Stimulated activated CD8-positive, alpha-beta memory T cell treated with anti-CD3 and anti-CD28 coated beads, Interleukin-12 subunit alpha, Interleukin-12 subunit beta, amount 100 ng/mL, for 4 hours (primary cell): ENCODE data around the gene CACNG6.
"Not testable (repeated sequence)": the region's sequence is repeated elsewhere in the genome, so short reads cannot be mapped to it uniquely, and the experiment has no call there.

Experiments used
- DNase-seq: peaks from one replicate; pipeline ENCODE4 v3.0.0-alpha.2; 2020; ENCODE audit warnings: low read depth

The CACNG6 gene

DNA sequence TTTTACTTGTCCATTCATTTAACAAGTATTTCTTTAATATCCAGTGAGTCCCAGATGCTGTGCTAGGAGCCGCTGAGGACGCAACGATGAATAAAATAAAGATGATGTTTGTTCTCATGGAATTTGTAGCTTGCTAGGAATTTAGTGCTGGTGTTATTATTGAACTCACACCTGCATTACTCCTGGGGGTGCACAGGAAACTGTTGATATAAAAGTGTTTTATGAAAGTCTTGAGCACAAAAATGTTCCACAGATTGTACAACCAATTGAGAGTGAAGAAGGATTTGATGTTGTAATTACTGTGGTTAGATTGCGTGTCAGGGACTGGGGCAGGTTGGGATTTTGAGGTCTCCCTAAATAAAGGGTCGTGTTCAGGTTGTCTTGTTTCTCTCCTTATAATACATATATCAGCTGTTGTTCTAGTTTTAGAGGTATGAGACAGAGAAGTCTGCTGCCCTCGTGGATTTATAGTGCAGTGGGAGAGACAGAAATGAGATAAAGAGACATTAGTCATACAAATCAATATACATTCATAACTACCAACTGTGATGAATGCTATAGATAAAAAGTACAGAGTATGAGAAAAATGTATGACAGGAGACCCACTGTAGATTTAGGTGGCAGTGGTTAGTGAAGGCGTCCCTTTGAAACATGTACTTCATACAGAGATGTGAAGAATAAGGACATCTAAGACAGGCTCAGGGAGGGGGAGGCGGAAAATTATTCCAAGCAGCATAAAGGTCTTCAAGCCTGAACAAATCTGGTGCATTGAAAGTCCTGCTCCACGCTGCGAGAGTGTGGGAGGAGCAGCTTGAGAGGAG, 11.3 kb downstream of the CACNG6 start:
- no peak for DNase-seq

DNA sequence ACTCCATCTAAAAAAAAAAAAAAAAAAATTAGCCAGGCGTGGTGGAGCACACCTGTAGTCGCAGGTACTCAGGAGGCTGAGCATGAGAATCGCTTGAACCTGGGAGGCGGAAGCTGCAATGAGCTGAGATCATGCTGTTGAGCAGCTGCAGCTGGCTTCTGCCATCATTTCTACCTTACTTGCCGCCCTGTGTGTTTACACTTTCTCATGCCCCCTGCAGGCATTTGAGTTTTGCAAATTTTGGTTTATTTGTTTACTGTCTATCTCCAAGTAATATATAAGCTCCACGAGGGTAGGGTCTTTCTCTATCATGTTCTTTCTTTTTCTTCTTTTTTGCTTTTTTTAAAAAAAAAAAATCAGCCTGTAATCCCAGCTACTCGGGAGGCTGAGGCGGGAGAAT, 18.0 kb downstream of the CACNG6 start:
- DNase-seq = no peak

DNA sequence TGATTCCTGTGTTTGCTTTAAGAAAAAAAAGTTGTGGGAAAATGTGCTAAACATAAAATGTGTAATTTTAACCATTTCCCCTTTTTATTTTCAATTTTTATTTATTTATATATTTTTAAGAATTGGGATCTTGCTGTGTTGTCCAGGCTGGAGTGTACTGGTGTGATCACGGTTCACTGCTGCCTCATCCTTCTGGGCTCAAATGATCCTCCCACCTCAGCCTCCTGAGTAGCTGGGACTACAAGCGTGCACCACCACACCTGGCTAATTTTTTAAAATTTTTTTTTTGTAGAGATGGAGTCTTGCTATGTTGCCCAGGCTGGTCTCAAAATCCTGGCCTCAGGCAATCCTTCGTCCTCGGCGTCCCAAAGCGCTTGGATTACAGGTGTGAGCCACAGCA, 19.0 kb downstream of the CACNG6 start:
- DNase-seq = no peak

DNA sequence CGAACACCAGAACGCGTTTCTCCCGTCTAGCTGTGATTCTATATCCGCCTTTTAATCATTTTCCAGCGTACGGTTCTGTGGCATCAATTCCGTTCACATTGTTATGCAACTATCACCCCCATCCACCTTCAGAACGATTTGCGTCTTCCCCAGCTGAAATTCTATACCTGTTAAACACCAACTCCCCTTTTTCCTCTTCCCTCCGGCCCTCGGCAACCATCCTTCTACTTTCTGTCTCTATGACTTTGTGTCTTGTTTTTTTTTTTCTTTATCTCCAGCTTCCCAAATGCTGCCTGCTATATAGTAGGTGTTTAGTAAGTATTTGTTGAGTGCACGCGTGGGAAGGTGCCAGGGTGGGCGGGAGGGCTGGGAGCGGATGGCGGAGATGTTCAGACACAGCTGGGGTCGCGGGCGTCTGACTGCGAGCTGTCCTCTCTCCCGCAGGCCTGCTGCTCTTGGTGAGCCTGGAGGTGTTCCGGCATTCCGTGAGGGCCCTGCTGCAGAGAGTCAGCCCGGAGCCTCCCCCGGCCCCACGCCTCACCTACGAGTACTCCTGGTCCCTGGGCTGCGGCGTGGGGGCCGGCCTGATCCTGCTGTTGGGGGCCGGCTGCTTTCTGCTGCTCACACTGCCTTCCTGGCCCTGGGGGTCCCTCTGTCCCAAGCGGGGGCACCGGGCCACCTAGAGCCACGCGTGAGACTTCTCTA, 20.2 kb downstream of the CACNG6 start:
- no peak for DNase-seq

DNA sequence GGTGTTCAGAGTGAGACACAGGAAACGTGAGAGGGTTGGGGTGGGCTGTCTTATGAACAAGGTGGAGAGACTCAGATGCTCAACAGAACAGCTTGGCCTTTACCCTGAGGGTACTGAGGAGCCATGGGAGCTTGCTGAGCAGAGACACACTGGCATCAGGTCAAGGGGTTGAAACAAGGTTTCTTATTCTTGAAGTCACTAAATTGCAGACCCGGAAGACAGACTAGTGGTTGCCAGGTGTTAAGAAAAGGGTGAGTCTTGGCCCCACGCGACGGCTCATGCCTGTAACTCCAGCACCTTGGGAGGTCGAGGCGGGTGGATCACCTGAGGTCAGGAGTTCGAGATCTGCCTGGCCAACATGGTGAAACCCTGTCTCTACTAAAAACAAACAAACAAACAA, 22.4 kb downstream of the CACNG6 start:
- no peak for DNase-seq

DNA sequence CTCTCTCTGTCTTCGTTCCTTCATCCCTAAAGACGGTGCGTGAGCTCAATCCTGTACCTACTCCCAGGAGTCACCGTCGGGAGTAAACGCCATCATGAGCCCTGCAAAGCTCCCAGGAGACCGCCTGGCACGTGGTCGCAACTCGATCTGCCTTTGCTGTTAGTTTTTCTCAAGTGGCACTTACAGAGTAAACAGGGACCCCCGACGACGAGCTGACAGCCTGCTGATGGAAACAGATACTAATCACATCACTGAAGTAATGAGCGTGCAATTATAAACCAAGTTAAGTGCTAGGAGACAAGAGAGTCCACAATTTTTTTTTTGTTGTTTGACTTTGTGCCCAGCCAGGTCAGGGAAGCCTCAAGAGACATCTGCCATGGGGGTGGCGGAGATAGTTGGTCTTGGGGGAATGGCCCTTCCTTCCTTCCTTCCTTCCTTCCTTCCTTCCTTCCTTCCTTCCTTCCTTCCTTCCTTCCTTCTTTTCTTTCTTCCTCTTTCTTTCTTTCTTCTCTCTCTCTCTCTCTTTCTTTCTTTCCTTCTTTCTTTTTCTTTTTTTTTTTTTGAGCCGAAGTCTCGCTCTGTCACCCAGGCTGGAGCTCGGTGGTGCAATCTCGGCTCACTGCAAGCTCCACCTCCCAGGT, 23.6 kb downstream of the CACNG6 start:
- no peak for DNase-seq

DNA sequence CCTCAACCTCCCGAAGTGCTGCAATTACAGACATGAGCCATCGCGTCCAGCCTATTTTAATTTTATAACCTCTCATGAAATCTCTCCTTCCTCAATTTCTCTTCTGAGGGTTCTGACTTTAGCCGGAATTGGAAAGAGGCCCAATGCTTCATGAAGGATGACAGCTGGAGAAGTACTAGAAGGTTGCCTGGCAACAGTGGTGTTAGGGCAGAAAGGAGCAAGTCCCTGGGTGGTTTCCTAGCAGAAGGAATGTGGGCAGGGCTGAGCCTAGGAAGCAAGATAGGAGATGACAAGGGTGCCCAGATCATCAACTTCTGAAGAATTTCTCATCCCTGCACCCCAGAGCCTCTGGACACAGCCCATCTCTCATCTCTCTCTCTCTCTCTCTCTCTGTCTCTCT, 25.8 kb downstream of the CACNG6 start:
- DNase-seq = no peak

DNA sequence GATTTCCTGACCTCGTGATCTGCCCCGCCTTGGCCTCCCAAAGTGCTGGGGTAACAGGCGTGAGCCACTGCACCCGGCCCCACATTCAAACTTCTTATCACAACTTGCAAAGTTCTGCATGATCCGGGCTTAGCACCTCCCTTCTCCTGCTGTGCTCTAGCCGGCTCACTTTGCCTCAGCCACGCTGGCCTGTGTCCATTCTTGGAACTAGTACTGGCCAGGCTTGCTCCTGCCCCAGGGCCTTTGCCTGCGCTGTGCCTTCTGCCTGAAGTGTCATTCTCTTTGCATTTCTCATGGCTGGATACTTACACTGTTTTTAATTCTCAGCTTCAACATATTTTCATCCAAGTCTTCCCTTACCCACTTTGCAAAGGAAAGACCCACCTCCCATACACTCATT, 29.9 kb downstream of the CACNG6 start:
- DNase-seq = no peak

DNA sequence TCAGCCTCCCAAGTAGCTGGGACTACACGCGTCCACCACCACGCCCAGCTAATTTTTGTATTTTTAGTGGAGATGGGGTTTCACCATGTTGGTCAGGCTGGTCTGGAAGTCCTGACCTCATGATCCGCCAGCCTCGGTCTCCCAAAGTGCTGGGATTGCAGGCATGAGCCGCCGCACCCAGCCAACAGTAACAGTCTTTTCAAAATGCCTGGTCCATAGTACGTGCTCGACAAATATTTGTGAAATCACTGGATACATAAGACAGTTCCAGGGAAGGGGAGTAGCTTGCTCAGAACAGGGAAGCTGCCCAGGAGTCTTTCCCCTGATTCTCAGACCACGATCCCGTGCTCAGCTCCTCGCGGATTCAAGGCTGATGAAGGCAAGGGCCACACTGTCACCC, 30.5 kb downstream of the CACNG6 start:
- DNase-seq = no peak

DNA sequence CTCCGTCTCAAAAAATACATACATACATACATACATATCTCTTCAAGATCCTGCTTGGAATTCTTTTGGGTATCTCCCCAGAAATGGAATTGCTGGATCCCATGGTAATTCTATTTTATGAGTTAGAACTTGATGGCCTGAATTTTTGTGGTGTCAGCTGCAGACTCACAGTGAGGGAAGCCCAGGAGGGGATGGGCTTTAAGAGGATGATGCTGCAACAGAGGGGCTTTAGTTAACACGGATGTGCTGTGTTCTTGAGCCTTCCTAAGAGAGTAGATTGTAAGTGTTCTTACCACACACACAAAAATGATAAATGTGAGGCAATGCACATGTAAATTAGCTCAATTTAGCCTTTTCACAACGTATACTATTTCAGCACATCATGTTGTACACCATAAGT, 31.8 kb downstream of the CACNG6 start:
- no peak for DNase-seq

DNA sequence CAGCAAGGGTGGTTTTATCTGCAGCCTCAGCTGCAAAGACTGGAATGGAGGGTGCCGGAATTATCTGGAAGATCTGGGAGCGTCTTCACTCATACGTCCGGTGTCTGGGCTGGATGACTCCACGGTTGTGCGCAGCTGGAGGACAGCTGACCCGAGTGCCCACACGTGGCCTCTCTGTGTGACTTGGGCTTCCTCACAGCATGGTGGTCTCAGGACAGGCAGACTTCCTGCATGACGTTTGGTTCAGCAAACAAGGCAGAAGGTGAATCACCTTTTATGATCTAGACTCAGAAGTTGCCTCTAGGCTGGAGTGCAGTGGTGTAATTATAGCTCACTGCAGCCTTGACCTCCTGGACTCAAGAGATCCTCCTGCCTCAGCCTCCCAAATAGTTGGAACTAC, 33.2 kb downstream of the CACNG6 start:
- no peak for DNase-seq

DNA sequence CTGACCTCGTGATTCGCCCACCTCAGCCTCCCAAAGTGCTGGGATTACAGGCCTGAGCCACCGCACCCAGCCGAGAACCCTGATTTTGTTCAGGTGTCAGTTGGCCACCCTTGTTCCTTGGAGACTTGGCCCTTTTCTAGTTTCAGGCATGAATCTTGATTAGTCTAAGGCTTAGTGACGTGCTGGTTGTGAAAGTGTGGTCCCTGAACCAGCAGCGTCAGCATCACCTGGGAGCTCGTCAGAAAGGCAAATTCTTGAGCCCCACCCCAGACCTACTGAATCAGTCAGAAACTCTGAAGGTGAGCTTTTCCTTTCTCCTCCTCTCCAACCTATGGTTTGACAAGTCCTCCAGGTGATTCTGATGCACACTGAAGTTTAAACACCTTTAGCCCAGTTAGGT, 35.2 kb downstream of the CACNG6 start:
- DNase-seq = no peak

DNA sequence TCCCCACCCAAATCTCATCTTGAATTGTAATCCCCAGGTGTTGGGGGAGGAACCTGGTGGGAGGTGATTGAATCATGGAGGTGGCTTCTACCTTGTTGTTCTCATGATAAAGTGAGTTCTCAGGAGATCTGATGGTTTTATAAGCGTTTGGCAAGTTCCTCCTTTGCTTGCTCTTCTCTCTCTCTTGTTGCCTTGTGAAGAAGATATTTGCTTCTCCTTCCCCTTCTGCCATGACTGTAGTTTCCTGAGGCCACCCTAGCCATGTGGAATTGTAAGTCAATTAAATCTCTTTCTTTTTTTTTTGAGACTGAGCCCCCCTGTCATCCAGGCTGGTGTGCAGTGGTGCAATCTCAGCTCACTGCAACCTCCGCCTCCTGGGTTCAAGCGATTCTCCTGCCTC, 37.9 kb downstream of the CACNG6 start:
- DNase-seq = no peak

DNA sequence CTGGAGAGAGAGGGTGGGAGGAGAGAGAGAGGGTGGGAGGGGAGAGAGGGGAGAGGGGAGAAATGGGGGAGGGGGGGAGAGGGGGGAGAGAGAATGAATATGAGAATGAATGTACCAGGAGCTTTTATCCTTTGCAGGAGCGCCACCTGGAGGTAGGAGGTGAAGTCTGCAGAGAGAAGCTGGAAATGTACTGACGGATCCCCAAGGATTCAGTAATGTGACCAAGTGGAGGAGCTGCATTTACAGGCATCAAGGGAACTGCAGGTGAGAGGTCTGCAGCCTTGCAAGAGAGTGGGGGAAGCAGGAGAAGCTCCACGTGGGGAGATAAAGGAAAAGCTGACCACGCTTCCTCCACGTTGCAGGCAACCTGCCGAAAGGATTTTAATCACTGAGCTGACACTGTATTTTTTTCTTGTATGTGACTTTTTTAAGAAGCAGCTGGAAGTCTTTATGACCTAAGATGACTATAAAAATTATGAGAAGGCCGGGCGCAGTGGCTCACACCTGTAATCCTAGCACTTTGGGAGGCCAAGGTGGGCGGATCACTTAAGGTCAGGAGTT, 38.6 kb downstream of the CACNG6 start:
- no peak for DNase-seq

DNA sequence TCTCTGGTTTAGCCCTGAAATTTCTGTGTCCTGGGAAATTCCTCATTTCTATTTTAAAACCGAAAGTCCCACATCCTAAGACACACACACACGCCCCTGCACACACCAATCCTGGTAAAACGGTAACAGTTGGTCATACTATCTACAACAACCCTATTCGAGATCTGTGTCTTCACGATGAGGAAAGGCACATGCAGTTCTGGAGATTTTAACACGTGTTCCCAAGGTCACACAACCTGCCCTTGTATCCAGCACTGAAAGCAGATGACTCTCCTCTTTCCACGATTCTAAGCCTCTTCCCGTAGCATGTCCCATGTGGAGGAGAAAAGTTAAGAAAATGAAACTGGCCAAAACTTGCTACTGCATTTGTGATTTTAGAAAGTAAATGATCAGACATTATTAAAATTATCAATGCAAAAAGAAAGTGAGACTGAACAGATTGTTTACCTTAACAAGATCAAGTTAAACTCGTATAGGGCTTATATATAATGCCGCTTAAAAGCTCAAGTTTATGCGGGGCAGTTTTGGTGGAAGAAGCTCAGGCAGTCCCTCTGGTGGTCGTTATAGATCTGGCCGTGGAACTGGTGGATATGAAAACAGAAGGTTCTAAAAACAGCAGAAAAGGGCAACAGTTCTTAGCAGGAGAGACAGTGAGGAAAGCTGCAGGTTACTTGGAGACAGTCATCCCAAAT, 39.6 kb downstream of the CACNG6 start:
- DNase-seq = no peak

DNA sequence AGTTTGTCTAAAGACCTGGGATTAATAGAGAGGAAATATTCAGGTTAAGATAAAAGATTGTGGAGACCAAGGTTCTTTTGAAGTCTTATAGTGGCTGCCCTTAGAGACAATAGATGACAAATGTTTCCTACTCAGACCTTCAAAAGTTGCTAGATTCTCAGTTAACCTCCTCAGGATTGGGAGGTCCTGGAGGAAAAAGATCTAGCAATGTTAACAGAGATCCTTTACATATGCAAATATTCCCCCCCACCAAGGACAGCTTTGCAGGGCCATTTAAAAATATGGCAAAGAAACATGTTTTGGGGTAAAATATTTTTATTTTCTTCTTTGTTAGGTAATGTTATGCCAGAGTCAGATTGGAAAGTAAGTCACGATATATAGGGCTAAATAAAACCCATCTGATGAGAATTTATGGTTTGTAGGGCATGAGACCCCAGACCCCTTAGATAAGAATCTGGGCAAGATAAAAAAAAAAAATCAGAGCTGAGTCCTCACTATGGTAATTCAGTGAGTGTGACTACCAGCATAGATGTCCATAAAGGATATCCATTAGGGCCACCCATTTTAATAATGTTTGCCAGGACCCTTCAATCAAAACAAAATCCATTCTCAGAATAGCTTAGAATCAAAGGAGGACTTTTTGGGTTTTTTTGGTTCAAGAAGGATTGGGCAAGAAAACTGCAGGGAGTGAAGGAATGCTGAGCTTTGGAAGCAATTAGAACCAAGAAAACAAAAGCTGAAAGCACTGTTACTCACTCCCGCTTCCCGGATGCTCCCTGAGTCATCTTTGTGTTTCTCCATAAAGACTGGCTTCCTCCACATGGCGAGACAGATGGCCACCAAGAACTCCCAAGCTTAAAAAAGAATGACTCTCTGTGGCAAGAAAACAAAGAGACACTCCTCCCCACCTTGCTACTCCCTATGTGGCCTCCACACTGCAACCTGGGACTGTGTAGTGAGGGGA, 44.1 kb downstream of the CACNG6 start:
- DNase-seq = no peak

DNA sequence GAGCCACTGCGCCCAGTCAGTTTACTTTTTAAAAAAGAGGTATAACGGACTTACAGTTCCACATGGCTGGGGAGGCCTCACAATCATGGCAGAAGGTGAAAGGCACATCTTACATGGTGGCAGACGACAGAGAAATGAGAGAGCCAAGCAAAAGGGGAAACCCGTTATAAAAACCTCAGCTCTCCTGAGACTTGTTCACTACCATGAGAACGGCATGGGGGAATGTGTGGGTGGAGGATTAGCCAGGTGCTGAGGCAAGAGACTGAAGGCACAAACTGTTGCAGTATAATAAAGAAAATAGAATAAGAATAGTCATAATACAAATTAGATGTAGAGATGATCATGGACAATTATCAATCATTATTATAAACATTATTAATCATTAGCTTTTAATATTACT, 45.1 kb downstream of the CACNG6 start:
- DNase-seq = not testable (repeated sequence)

DNA sequence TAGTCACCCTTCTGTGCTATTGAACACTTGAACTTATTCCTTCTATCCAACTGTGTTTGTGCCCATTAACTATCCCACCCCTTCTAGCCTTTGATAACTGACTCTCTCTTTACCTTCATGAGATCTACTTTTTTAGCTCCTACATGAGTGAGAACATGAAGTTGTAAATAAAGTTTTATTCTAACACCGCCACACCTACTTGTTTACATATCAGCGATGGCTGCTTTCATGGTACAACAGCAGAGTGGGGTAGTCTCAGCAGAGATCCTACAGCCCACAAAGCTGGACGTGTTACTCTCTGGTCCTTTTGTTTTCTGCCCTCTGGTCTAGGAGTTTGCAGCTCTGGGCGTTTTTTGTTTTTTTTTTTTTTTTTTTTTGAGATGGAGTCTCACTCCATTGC, 48.6 kb downstream of the CACNG6 start:
- no peak for DNase-seq

DNA sequence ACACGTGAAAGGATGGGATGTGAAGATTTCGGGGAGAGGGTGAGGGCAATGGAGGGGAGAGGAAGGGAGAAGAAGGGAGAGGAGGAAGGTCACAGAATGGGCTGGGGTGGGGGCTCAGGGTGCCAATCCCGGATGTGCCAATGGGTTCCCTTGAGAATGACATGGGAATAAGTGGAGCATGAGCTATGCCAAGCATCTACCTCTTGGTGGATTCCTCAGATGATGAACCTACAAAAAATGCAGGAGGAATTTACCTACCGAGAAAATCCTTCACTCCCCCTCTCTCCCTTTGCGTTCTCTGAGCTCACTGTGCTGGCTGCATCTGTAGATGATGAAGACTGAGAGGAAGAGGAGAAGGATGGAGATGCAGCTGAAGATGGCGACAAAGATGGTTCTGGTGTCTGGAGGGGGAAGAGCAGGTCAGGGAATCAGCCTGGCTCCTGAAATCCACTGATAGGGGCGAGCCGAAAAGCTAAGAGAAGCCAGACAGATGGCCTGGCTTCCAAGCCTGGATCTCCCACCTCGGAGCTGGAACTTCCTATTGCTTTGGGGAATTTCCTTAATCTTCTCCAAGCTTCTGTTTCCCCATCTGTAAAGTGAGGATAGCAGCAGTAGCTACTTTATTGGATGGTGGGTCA, 50.7 kb downstream of the CACNG6 start:
- DNase-seq = no peak

DNA sequence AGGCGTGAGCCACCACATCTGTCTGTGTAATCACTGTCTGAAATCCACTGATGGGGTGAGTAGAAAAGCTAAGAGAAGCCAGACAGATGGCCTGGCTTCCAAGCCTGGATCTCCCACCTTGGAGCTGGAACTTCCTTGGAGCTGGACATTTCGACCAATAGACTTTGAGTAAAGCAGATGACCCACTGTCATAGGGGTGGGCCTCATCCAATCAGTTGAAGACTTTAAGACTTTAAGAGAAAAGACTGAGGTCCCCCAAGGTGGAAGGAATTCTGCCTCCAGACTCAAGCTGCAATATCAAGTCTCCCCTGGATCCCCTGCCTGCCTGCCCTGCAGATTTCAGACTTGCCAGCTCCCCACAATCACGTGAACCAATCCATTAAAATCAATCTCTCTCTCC, 51.6 kb downstream of the CACNG6 start:
- DNase-seq = no peak

DNA sequence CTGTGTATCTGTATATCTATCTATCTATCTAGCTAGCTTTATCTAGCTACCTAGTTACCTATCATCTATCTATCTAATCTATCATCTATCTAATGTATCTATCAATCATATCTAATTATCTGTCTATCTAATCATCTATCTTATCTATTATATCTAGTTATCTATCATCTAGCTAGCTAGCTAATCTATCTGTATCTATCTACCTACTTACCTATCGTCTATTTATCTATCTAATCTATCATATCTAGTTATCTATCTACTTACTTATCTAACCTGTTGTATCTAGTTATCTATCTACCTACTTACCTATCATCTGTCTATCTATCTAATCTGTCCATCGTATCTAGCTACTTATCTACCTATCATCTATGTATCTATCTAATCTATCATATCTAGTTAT, 54.3 kb downstream of the CACNG6 start:
- no peak for DNase-seq
